Measurements from ENCODE around the gene RAB7B. TPM values are rescaled to one million over a fixed set of nuclear protein-coding genes. Genes with fewer than 3 reads are reported as not detected.

RAB7B gene
- total RNA-seq, 1 donor from 2014 or later = 4.4 TPM

- Mint-ChIP-seq H3K4me3 (no peak overlapping the region), H3K27ac (ENCODE audit: unreplicated experiment) (no peak overlapping the region)
These were observed 10.0 kb upstream of the RAB7B start for GRCh38 chr1:206013026-206013795.

GRCh38 chr1:206012086-206012859 lies 9.1 kb upstream of the RAB7B start:
- no peak overlapping the region for H3K27ac Mint-ChIP-seq (ENCODE audit: unreplicated experiment)
- no peak overlapping the region for H3K4me3 Mint-ChIP-seq
- H3K4me1 Mint-ChIP-seq = no peaks in the 10 kb centered on the region
- DNase-seq (ENCODE audit: low read depth, low spot score) = no peak
- no peak for TF ChIP-seq CTCF (conservative IDR thresholded peaks at IDR 0.05)
- H3K27me3 Mint-ChIP-seq (ENCODE audit: low read depth) = no peaks in the 10 kb centered on the region
- H3K9me3 Mint-ChIP-seq = no peaks in the 10 kb centered on the region
- no peaks in the 10 kb centered on the region for H3K36me3 Mint-ChIP-seq (ENCODE audit: low read depth)

More at GRCh38 chr1:206013026-206013795, 10.0 kb upstream of the RAB7B start:
- TF ChIP-seq CTCF (conservative IDR thresholded peaks at IDR 0.05) = no peak
- H3K9me3 Mint-ChIP-seq = peaks cover 4% of the 10 kb centered on the region
- no peak for DNase-seq (ENCODE audit: low read depth, low spot score)
- no peaks in the 10 kb centered on the region for H3K4me1 Mint-ChIP-seq
- H3K27me3 Mint-ChIP-seq (ENCODE audit: low read depth) = no peaks in the 10 kb centered on the region
- no peaks in the 10 kb centered on the region for H3K36me3 Mint-ChIP-seq (ENCODE audit: low read depth)

DNA sequence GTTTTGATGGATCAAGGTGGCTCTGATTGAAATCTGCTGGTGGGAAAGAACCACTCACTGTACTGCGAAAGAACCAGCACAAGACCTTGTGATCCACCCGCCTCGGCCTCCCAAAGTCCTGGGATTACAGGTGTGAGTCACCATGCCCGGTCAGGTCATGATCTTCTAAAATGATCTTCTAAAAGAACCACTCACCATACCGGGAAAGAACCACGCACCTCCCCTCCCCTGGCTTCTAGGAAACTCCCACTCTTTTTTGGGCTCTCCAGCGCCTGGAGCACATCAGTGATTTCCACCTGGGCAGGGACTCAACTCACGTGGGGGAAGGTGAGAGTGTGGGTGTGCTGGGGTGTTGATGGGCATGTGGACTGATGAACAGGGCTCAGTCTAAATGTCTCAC lies 7.9 kb upstream of the RAB7B start:
- H3K36me3 Mint-ChIP-seq (ENCODE audit: low read depth) = no peaks in the 10 kb centered on the region
- H3K27ac Mint-ChIP-seq (ENCODE audit: unreplicated experiment) = no peak overlapping the region
- no peak for TF ChIP-seq CTCF (conservative IDR thresholded peaks at IDR 0.05)

GRCh38 chr1:206010060-206010459 lies 6.9 kb upstream of the RAB7B start:
- Mint-ChIP-seq H3K27ac (ENCODE audit: unreplicated experiment) (no peak overlapping the region), H3K4me3 (no peak overlapping the region), H3K27me3 (ENCODE audit: low read depth) (no peaks in the 10 kb centered on the region), H3K4me1 (peaks cover 15% of the 10 kb centered on the region), H3K36me3 (ENCODE audit: low read depth) (no peaks in the 10 kb centered on the region), H3K9me3 (no peaks in the 10 kb centered on the region)
- no peak for DNase-seq (ENCODE audit: low read depth, low spot score)
- TF ChIP-seq CTCF (conservative IDR thresholded peaks at IDR 0.05) = no peak

More for the DNA sequence above, 7.9 kb upstream of the RAB7B start:
- no peak for DNase-seq (ENCODE audit: low read depth, low spot score)
- peaks cover 8% of the 10 kb centered on the region for H3K4me1 Mint-ChIP-seq
- H3K4me3 Mint-ChIP-seq = no peak overlapping the region
- H3K9me3 Mint-ChIP-seq = no peaks in the 10 kb centered on the region
- H3K27me3 Mint-ChIP-seq (ENCODE audit: low read depth) = no peaks in the 10 kb centered on the region

DNA sequence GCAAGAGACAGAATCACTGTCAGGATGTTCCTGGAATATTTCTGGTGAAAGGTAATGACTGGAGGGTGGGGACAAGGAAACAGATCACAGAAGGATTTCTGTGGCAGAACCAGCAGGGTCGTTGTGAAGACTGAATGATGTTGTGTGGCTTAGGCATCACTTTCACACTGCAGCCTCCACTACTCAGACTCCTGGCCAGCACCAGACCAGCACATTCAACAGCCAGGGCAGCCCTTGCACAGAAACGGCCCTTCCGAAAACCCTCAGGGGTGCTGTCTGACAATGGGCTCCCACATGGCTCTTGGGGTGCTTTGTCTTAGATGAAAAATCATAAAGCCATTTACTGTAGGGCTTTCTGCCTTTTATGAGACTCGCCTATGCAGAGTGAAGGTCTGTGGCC lies 3.8 kb upstream of the RAB7B start:
- DNase-seq (ENCODE audit: low read depth, low spot score) = no peak
- Mint-ChIP-seq H3K4me1 (peaks cover 35% of the 10 kb centered on the region), H3K4me3 (no peak overlapping the region), H3K27me3 (ENCODE audit: low read depth) (peaks cover 3% of the 10 kb centered on the region), H3K36me3 (ENCODE audit: low read depth) (peaks cover 5% of the 10 kb centered on the region), H3K9me3 (peaks cover 6% of the 10 kb centered on the region), H3K27ac (ENCODE audit: unreplicated experiment) (no peak overlapping the region)
- no peak for TF ChIP-seq CTCF (conservative IDR thresholded peaks at IDR 0.05)
